Measurements from ENCODE around the gene RTTN. TPM values are rescaled to one million over a fixed set of nuclear protein-coding genes. Genes with fewer than 3 reads are reported as not detected.
"Not testable (repeated sequence)": the region's sequence is repeated elsewhere in the genome, so short reads cannot be mapped to it uniquely, and the experiment has no call there.

Gene RTTN
- polyA plus RNA-seq, 3 donors: 15.9 to 18.6 (median 16.8) TPM

DNA sequence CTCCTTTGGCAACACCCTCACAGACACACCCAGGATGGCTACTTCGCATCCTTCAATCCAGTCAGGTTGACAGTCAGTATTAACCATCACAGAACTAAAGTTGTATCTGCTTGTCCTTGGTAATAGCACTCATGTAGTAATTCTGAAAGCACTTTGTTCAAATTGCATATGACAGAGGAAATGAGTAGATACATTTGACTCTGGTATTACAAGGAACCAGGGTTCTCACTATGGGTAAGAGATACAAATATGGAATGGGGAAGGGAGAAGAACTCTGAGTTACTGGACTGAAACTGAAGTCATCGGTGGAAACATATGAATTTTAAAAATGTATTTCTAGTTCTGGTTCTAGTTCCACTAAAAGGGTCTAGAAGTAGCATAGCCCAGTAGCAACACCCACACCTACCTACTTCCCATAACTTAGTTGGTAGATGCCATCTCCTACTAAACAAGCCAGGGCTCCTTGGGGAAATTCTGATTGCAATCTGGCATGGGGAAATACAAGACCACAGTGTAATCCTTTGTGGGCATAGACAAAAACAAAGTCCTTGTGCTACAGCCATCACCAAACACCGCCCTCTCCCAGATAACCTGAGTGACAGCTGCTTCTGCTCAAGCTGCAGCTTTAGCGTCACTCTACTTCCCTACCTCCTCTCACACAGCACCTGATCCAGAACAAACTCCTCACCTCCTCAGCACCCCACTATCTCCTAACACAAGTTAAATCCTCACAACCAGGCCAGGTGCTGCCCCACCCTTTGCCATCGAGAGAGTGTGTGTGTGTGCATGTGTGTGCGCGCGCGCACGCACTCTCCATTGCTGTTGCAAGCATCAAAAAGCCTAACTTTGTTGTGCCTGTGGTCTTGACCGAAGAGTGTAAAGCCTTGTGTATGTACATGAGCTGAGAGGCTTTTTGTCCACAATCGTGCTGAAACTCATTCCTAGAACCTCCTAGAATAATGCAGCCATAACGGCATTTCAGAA lies 226.5 kb downstream of the RTTN start:
- no peak for DNase-seq

DNA sequence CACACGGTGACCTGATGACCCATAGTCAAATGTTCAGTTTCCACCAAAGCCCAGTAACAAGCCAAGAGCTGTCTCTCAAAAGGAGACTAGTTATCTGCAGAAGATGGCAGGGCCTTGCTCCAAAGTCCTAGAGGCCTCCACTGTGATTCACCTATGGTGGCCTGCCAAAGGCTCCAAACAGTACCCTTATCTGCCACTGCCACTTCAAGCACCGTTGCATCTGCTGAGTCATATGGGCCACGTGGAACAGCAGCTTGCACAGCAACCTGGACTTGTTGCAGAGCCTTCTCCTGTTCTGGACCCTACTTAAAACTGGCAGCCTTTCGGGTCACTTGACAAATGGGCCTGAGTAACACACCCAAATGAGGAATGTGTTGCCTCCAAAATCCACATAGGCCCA lies 230.2 kb downstream of the RTTN start:
- DNase-seq: not testable (repeated sequence)

DNA sequence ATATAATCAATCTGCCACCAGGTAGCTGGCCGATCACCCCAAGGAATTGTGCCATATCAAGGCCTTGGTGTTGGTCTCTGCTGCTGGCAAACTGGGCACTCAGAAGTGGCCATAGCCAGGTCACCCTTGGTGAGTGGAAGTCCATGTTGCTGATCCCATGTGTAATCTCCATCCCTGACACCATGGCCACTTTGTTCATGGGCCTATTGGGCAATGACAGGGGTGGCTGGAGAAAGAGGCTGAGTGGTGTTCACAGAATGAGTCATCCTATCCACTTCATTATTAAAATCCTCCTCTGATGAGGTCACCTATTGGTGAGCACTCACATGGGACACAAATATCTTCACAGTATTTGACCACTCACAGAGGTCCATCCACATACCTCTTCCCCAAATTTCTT lies 231.1 kb downstream of the RTTN start:
- DNase-seq: no peak

DNA sequence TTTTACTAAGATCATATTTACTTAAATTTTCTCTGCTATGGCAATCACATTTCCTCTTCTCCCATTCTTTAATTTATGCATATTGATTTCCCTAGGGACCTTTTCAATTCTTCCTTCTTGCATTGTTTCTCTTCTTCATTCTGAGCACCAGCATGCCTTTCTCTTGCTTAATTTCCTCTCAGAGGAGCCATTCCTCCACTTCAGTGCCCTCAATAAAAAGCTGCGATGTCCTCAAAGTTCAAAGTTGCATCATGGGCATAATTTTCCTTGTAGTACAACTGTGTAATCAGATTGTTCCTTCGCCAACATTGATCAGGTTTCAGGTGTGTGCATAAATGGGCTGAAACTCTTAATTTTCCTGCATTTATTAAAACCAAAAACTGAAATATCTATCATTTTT lies 236.0 kb downstream of the RTTN start:
- DNase-seq: no peak

DNA sequence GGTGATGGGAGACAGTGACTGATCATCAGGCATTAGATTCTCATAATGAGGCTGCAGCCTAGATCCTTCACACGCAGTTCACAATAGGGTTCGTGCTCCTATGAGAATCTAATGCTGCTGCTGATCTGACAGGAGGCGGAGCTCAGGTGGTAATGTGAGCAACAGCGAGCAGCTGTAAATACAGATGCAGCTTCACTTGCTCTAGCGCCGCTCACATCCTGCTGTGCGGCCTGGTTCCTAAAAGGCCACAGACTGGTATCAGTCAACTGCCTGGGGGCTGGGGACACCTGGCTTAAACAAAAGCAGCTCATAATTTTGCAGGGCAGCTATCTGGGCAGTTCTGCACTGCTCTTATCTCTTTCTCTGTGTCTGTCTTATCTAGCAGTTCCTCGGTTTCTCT lies 237.4 kb downstream of the RTTN start:
- DNase-seq: no peak

DNA sequence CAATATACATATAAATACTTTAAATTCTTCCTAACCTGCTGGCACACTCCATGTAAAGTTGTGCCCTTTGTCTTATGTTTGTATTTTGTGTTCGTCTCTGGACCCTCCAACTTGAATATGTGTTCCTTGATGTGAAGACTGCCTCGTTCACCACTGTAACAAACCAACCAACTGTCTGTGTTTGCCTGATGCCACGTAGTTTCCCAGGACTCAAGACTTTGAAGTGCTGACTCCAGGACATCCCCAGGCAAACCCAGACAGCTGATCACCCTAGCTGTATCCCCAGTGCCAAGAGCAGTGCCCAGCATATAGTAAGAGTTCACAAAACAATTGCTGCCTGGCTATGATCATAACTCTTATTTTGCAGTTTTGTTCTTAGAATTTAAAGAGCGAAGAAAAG lies 242.3 kb downstream of the RTTN start:
- DNase-seq: no peak

DNA sequence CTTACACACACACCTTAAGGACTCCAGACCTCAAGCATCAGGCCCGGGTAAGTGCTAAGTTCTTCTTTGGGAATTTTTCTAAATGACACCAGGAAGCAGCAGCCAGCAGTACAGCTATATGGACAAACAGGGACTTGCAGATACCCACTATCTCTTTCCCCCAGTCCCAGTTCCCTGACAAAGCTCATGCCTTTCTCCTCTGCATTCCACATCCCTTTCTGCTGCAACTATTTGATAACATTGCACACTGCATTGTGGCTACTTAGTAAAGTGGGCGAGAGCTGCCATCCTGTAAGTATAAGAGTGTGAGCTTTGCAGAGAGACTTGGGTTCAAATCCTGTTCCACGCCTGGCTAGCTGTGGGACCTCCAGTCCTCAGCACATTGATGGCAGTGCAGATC lies 243.8 kb downstream of the RTTN start:
- no peak for DNase-seq

DNA sequence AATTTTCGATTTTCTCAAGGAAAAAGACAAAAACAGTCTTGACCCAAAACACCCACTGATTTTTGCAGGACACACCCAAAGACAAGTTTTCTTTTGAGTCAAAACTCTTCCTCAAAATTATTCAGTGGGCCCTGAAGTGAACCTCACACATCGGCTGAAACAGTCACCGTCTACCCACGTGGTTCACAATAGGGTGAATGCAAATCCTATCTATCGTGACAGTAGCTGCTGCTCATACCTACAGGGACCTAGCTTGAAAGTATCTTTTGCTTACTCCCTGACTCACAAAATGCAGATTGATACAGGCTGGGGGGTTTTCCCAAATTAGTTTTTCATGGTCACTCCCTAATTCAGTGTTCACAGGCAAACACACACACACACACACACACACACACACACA lies 247.1 kb downstream of the RTTN start:
- no peak for DNase-seq

DNA sequence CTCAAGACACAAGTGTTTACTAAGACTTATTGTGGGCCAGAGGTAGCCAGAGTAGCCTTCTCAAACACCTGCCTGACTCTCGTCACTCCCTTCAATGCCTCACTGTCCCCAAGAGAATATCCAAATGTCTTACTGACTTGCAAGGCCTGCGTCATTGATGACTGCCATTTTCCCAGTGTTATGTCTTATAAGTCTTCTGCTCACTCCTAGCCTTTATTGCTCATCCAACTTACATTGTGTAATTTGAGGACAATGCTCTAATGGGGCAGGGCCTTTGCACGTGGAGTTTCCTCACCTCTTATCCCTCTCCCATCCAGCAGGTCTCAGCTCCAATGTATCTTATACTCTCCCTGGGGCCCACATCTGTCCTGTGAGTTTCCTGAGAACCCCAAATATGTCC lies 247.7 kb downstream of the RTTN start:
- DNase-seq: no peak

DNA sequence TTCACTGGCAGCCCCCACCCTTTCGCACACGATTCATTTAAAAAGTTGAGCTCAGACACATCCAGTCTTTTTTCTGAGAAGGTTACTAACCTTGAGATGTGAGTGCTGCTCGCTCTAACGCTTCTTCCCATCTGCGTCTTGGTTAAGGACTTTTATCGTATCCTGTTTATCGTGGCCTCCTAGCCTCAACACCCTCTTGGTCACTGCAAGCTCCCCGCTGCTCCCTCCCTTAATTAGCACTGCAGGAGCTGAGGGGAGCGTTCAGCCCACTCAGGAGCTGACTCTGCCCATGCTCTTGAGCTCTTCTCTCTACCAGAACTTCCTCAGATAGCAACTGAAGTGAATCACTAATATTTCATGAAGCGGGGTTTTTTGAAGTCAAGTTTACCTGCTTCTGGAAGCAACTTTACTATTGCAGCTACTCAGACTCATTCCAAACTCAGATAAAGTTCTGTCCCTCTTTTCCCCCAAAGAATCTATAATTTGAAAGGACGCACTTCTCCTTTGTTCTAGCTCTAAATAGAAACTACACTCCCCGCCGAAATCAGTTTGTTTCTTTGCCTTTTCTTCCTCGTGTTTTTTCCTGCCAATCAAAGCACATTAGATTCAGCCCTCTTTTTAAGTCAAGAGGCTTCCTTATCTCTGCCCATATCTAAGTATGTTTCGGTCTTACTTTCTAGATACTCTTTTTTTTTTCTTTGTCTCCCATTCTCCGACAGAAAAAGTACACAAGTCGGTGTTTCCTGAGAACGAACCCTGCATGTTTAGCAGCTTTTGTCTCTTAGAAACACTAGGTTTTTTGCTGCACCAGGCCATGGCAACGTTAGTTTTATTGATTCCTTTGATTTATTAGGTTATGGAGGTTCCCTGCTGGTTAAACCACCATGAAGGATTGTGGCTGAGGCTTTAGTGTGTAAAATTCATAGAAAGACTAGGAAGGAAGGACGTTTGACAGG lies 248.5 kb downstream of the RTTN start:
- DNase-seq: no peak

DNA sequence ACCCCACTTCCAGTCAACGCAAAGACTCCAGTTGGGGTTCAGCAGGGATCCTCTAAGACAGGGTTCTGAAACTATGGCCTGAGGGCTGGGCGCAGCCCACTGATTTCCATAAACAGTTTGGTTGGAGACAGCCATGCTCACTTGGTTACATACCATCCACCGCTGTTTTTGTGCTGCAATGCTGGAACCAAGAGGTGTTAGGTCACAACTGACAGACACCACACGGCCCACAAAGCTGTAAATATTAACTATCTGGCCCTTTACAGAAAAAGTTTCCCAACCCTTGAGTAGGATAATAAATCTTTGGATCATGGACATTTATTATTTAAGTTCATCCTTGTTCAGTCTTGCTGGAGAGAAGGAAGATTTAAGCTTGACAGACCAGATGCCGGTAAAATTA lies 249.4 kb downstream of the RTTN start:
- peak; percentile 31 for DNase-seq

DNA sequence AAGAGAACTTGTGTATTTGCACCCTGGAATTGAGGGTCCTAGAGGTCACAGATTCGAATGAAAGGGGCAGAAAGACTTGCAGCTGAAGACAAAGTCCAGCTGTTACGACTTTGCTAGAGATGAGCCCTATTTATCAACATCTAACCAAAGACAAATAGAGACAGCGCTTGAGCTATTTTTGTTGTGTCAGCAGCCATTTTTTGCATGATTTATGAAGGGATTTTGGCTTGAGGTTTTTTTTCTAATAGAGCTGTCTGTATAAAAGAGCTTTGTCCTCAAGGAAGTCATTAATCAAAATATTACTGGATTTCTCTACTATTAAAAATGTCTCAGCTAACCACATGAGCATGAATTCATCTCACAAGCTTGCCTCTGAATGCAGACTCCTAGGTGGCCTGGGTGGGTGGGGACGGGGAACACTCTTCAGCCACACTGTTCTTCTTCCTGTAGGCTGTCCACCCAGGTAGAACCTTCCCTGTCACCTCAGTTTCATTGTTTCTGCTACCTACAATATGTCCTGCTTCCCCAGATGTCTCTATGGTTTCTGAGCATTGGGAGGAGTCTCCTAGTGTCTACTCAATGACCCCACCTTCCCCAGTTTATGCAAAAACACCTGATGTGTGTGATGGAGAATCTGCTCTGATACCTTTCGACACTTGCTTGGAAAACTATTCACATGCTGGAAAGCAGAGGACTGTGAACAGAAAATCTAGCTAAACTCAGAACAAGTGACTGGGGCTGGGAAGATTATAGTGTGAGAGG lies 250.6 kb downstream of the RTTN start:
- peak; percentile 42 for DNase-seq

DNA sequence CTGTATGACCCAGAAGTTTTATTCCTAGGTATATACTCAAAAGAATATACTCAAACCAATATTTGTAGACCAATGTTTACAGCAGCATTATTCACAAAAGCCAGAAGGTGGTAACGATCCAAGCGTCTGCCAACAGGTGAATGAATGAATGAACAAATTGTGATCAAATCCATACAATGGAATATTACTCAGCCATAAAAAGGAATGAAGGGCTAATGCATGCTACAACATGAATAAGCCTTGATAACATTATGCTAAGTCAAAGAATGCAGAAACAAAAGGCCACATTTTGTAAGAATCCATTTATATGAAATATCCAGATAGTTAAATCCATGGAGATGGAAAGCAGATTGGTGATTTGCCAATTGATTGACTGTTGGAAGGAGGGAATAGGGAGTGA lies 252.3 kb downstream of the RTTN start:
- DNase-seq: no peak

Other genes starting within 250 kb of the RTTN start
- gene SOCS6, start 83.4 kb upstream of the RTTN start, polyA plus RNA-seq (ENCODE audit: insufficient read length in 3 of 3): 10 to 100 TPM; 27.5 to 30.4 (median 28.4) TPM

Data from renal pelvis (tissue), 4 donors.